ENCODE measurements around the gene TNFRSF19.
A peak's percentile ranks its signal among the peaks of the same experiment; 100 is the strongest.

TNFRSF19 gene

GRCh38 chr13:23563085-23563845, 6.9 kb upstream of the TNFRSF19 start:
- peak; percentile 77 for FAIRE-seq
- no peak for DNase-seq (ENCODE audit: insufficient read length, low spot score)
- TF ChIP-seq POU2F2 (IDR thresholded peaks at IDR 0.05; ENCODE audit: low read depth, low read length) (no peak), TAF1 (IDR thresholded peaks at IDR 0.05; ENCODE audit: low read depth, low read length) (no peak), POLR2AphosphoS5 (IDR thresholded peaks at IDR 0.05; ENCODE audit: low read depth, low read length) (no peak), SPI1 (IDR thresholded peaks at IDR 0.05; ENCODE audit: low read depth, low read length) (no peak), PAX5 (IDR thresholded peaks at IDR 0.05; ENCODE audit: insufficient read depth, low read length, severe bottlenecking) (no peak), POLR2A (IDR thresholded peaks at IDR 0.05; ENCODE audit: low read depth, low read length) (no peak)

- FAIRE-seq (peak; percentile 78), DNase-seq (ENCODE audit: insufficient read length, low spot score) (no peak)
- no peak for TF ChIP-seq POLR2A (IDR thresholded peaks at IDR 0.05; ENCODE audit: low read depth, low read length)
- TF ChIP-seq SPI1 (IDR thresholded peaks at IDR 0.05; ENCODE audit: low read depth, low read length) = no peak
- no peak for TF ChIP-seq POLR2AphosphoS5 (IDR thresholded peaks at IDR 0.05; ENCODE audit: low read depth, low read length)
- no peak for TF ChIP-seq TAF1 (IDR thresholded peaks at IDR 0.05; ENCODE audit: low read depth, low read length)
- no peak for TF ChIP-seq PAX5 (IDR thresholded peaks at IDR 0.05; ENCODE audit: insufficient read depth, low read length, severe bottlenecking)
- no peak for TF ChIP-seq POU2F2 (IDR thresholded peaks at IDR 0.05; ENCODE audit: low read depth, low read length)
These were observed 2.2 kb upstream of the TNFRSF19 start for GRCh38 chr13:23567906-23568460.

DNA sequence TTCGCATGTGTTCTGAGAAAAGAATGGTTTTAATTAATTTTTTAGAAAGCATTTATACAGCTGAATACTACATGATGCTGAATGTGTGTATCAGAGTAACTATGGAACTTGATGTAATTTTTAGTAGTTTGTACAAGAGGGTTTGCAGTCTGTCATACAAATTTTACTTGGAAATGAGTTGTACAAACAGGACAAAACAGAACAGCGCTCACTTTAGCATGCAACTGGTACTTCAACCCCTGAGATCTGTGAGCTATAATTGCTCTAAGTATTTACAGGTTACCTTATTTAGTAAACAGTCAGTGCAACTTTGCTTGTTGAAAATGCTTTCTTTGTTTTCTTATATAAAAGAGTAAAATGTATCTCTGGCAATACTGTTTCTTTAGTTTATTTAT, 706 bp downstream of the TNFRSF19 start:
- no peak for TF ChIP-seq POU2F2 (IDR thresholded peaks at IDR 0.05; ENCODE audit: low read depth, low read length)
- TF ChIP-seq TAF1 (IDR thresholded peaks at IDR 0.05; ENCODE audit: low read depth, low read length) = no peak; the same call in 1 of the 2 replicates
- peak; percentile 43; the same call in 1 of the 2 replicates for TF ChIP-seq POLR2A (IDR thresholded peaks at IDR 0.05; ENCODE audit: low read depth, low read length)
- TF ChIP-seq POLR2AphosphoS5 (IDR thresholded peaks at IDR 0.05; ENCODE audit: low read depth, low read length) = no peak
- TF ChIP-seq SPI1 (IDR thresholded peaks at IDR 0.05; ENCODE audit: low read depth, low read length) = no peak
- no peak for TF ChIP-seq PAX5 (IDR thresholded peaks at IDR 0.05; ENCODE audit: insufficient read depth, low read length, severe bottlenecking)
- no peak for FAIRE-seq

DNA sequence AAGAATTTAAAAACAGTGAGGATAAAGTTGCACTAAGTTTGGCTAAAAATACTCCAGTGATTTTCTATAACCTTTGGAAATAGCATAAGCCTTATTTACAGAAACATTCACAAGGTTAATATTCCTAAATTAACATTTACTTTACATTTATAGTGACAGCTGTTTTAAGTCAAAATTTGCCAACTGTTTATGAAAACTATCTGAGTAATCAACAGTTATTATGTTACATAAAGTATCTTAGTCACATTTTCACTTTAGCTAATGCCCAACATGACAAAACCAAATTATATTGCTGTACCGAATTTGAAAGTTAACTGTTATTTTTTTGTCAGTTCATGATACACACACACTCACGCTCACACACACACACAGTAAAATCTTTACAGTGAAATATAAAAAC, 1.2 kb downstream of the TNFRSF19 start:
- no peak for TF ChIP-seq TAF1 (IDR thresholded peaks at IDR 0.05; ENCODE audit: low read depth, low read length)
- TF ChIP-seq PAX5 (IDR thresholded peaks at IDR 0.05; ENCODE audit: insufficient read depth, low read length, severe bottlenecking) = no peak
- TF ChIP-seq POLR2A (IDR thresholded peaks at IDR 0.05; ENCODE audit: low read depth, low read length) = no peak
- no peak for TF ChIP-seq POU2F2 (IDR thresholded peaks at IDR 0.05; ENCODE audit: low read depth, low read length)
- TF ChIP-seq POLR2AphosphoS5 (IDR thresholded peaks at IDR 0.05; ENCODE audit: low read depth, low read length) = no peak
- TF ChIP-seq SPI1 (IDR thresholded peaks at IDR 0.05; ENCODE audit: low read depth, low read length) = no peak
- FAIRE-seq (peak; percentile 78), DNase-seq (ENCODE audit: insufficient read length, low spot score) (no peak)

More for the DNA sequence above, 706 bp downstream of the TNFRSF19 start:
- DNase-seq (ENCODE audit: insufficient read length, low spot score) = no peak

GRCh38 chr13:23572836-23573235, 2.6 kb downstream of the TNFRSF19 start:
- DNase-seq (ENCODE audit: insufficient read length, low spot score) (no peak), FAIRE-seq (peak; percentile 87)
- TF ChIP-seq POLR2AphosphoS5 (IDR thresholded peaks at IDR 0.05; ENCODE audit: low read depth, low read length) = no peak
- TF ChIP-seq POU2F2 (IDR thresholded peaks at IDR 0.05; ENCODE audit: low read depth, low read length) = no peak
- TF ChIP-seq SPI1 (IDR thresholded peaks at IDR 0.05; ENCODE audit: low read depth, low read length) = no peak
- no peak for TF ChIP-seq POLR2A (IDR thresholded peaks at IDR 0.05; ENCODE audit: low read depth, low read length)
- TF ChIP-seq PAX5 (IDR thresholded peaks at IDR 0.05; ENCODE audit: insufficient read depth, low read length, severe bottlenecking) = no peak
- no peak for TF ChIP-seq TAF1 (IDR thresholded peaks at IDR 0.05; ENCODE audit: low read depth, low read length)

GRCh38 chr13:23574421-23575145, 4.4 kb downstream of the TNFRSF19 start:
- FAIRE-seq (peak; percentile 50), DNase-seq (ENCODE audit: insufficient read length, low spot score) (no peak)
- TF ChIP-seq POLR2AphosphoS5 (IDR thresholded peaks at IDR 0.05; ENCODE audit: low read depth, low read length) = 0 out of 2 replicates have a peak, but pooled peaks have one; percentile 22
- TF ChIP-seq POU2F2 (IDR thresholded peaks at IDR 0.05; ENCODE audit: low read depth, low read length) = no peak

DNA sequence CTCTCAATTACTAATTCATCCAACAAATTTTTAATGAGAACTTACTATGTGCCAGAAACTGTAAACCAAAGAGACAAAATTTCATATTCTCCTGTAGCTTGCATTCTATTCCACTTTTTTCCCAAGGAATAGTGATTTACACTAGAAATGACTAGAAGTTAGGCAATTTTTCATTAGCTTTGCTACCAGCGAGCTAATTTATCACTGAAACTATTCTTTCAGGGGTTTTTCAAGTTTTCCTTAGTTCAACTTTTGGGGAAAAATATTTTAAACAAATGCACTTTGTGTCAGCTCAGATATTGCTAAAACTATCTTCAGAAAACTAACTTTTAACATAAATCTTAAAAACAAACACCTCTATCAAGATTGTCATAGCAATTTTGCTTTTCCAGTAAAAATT, 5.4 kb downstream of the TNFRSF19 start:
- DNase-seq (ENCODE audit: insufficient read length, low spot score) (no peak), FAIRE-seq (no peak)
- TF ChIP-seq POLR2AphosphoS5 (IDR thresholded peaks at IDR 0.05; ENCODE audit: low read depth, low read length) = no peak
- TF ChIP-seq POLR2A (IDR thresholded peaks at IDR 0.05; ENCODE audit: low read depth, low read length) = no peak
- TF ChIP-seq TAF1 (IDR thresholded peaks at IDR 0.05; ENCODE audit: low read depth, low read length) = no peak
- no peak for TF ChIP-seq POU2F2 (IDR thresholded peaks at IDR 0.05; ENCODE audit: low read depth, low read length)
- TF ChIP-seq SPI1 (IDR thresholded peaks at IDR 0.05; ENCODE audit: low read depth, low read length) = no peak
- TF ChIP-seq PAX5 (IDR thresholded peaks at IDR 0.05; ENCODE audit: insufficient read depth, low read length, severe bottlenecking) = no peak

- DNase-seq (ENCODE audit: insufficient read length, low spot score) = peak; percentile 44
- no peak for FAIRE-seq
- TF ChIP-seq PAX5 (IDR thresholded peaks at IDR 0.05; ENCODE audit: insufficient read depth, low read length, severe bottlenecking) (no peak), POU2F2 (IDR thresholded peaks at IDR 0.05; ENCODE audit: low read depth, low read length) (0 out of 2 replicates have a peak, but pooled peaks have one; percentile 5), TAF1 (IDR thresholded peaks at IDR 0.05; ENCODE audit: low read depth, low read length) (no peak), POLR2A (IDR thresholded peaks at IDR 0.05; ENCODE audit: low read depth, low read length) (no peak), SPI1 (IDR thresholded peaks at IDR 0.05; ENCODE audit: low read depth, low read length) (no peak; the same call in 1 of the 2 replicates), POLR2AphosphoS5 (IDR thresholded peaks at IDR 0.05; ENCODE audit: low read depth, low read length) (no peak)
These were observed 8.3 kb downstream of the TNFRSF19 start for GRCh38 chr13:23578411-23579071.
